HepG2 (cell line): ENCODE data around the gene RCC2. TPM values are rescaled to one million over a fixed set of nuclear protein-coding genes. Genes with fewer than 3 reads are reported as not detected.

Experiments used
- AGO2 ChIP-seq: fragments of 200-400 bp; formaldehyde crosslinking; optimal IDR thresholded peaks from 2 replicates; pipeline ENCODE3; 2017; ENCODE audit warnings: mild to moderate bottlenecking, low read depth, low read length, moderate library complexity
- FLYWCH1 ChIP-seq: sonication (generic); formaldehyde crosslinking; IDR thresholded peaks from 2 replicates; pipeline ENCODE4 v1.8.1; 2023; ENCODE audit warnings: mild to moderate bottlenecking, missing genetic modification reagents
- KDM2A ChIP-seq: sonication (generic); formaldehyde crosslinking; IDR thresholded peaks from 2 replicates; pipeline ENCODE4 v1.4.0; 2020; ENCODE audit warnings: low read depth, missing genetic modification reagents, borderline replicate concordance
- SAFB2 ChIP-seq: sonication (generic); formaldehyde crosslinking; IDR thresholded peaks from 2 replicates; pipeline ENCODE4 v1.5.1; 2020; ENCODE audit warnings: missing genetic modification reagents, low read depth, mild to moderate bottlenecking, borderline replicate concordance
- SAP130 ChIP-seq: IDR thresholded peaks from 2 replicates; pipeline ENCODE4 v1.6.1; 2016; ENCODE audit warnings: low read depth
- SOX13 ChIP-seq, 3 experiments: fragments of 450-650 bp in 1 of 3; sonication (generic) in 1 of 3; formaldehyde crosslinking in 1 of 3; IDR thresholded peaks in 2 of 3; conservative IDR thresholded peaks in 1 of 3; 2 replicates each; pipeline versions ENCODE4 v1.5.0 to v1.6.1; 2016 to 2020; ENCODE audit warnings: antibody characterized with exemption in 1 of 3, mild to moderate bottlenecking in 1 of 3, missing compliant biosample characterization in 1 of 3, missing genetic modification reagents in 1 of 3, moderate library complexity in 1 of 3
- THAP11 ChIP-seq: IDR thresholded peaks from 2 replicates; pipeline ENCODE4 v1.6.1; 2016; ENCODE audit warnings: missing biosample characterization, missing genetic modification reagents
- ZFY ChIP-seq: sonication (generic); formaldehyde crosslinking; IDR thresholded peaks from 2 replicates; pipeline ENCODE4 v1.4.0; 2020; ENCODE audit warnings: missing genetic modification reagents
- ZNF235 ChIP-seq: sonication (generic); formaldehyde crosslinking; IDR thresholded peaks from 2 replicates; pipeline ENCODE4 v1.8.1; 2023; ENCODE audit warnings: mild to moderate bottlenecking, missing genetic modification reagents, borderline replicate concordance
- ZNF646 ChIP-seq: sonication (generic); formaldehyde crosslinking; IDR thresholded peaks from 2 replicates; pipeline ENCODE4 v1.9.0; 2021; ENCODE audit warnings: mild to moderate bottlenecking, missing genetic modification reagents
- ZNF746 ChIP-seq: sonication (generic); formaldehyde crosslinking; IDR thresholded peaks from 2 replicates; pipeline ENCODE4 v1.8.0; 2022; ENCODE audit warnings: mild to moderate bottlenecking, missing genetic modification reagents
- ZNF773 ChIP-seq: sonication (generic); formaldehyde crosslinking; IDR thresholded peaks from 2 replicates; pipeline ENCODE4 v1.4.0; 2020; ENCODE audit warnings: missing genetic modification reagents, borderline replicate concordance
- polyA plus RNA-seq, 8 experiments: library from polyadenylated mRNA; depleted of rRNA in 3 of 8; stranded (reverse) in 7 of 8; unstranded in 1 of 8; fragments of >200 nt; fragmentation: Illumina TruSeq in 4 of 8; extraction: Trizol in 4 of 8; gene quantifications; 2 replicates each; pipeline versions ENCODE4 v1.2.1 to v1.2.3, GENCODE V29; 2011 to 2016; ENCODE audit warnings: low read depth in 4 of 8, missing spikeins in 1 of 8, mixed read lengths in 1 of 8; ENCODE audit not compliant: insufficient read depth in 1 of 8
- total RNA-seq, 5 experiments: library from RNA; depleted of rRNA; stranded (reverse); fragments of >200 nt; fragmentation: Illumina TruSeq; extraction: Trizol; gene quantifications; 2 replicates each; pipeline ENCODE4 v1.2.3, GENCODE V29; 2016; ENCODE audit warnings: low read depth in 1 of 5
- TF ChIP-seq, protein P1 (sequence below): sonication (generic); formaldehyde crosslinking; IDR thresholded peaks from 2 replicates; pipeline ENCODE4 v1.4.0; 2020; ENCODE audit warnings: missing genetic modification reagents
- TF ChIP-seq, protein P2 (sequence below): sonication (generic); formaldehyde crosslinking; IDR thresholded peaks from 2 replicates; pipeline ENCODE4 v1.4.0; 2020; ENCODE audit warnings: missing genetic modification reagents

RCC2 gene
- total and polyA plus RNA-seq, 2 of the 13 experiments (the other 11 are each of a cell fraction or from before 2014, with no cell fraction given), result 20.5 to 55.8 TPM

GRCh38 chr1:17438318-17439249 is 893 bp downstream of the RCC2 start (continued):
- 0 out of 2 replicates have a peak, but pooled peaks have one; percentile 18 for TF ChIP-seq THAP11 (CRISPR knock-in tag)
- TF ChIP-seq FLYWCH1, result no peak
- no peak for TF ChIP-seq SAFB2 (CRISPR knock-in tag)
- TF ChIP-seq ZNF773 (CRISPR knock-in tag), result peak; percentile 29; the same call in 1 of the 2 replicates
- peak; percentile 34; the same call in 1 of the 2 replicates for TF ChIP-seq SAP130 (CRISPR knock-in tag)
- peak; percentile 74 for TF ChIP-seq ZNF746 (CRISPR knock-in tag)
- TF ChIP-seq SOX13 (IDR thresholded peaks at IDR 0.05), result no peak
- TF ChIP-seq SOX13 (CRISPR knock-in tag; conservative IDR thresholded peaks at IDR 0.05 in 1 of 2, IDR thresholded peaks at IDR 0.05 in 1 of 2), result 0 out of 4 replicates have a peak, but pooled peaks of 1 of the 2 experiments have one; percentile 4
- peak; percentile 60; the same call in 1 of the 2 replicates for TF ChIP-seq ZFY (CRISPR knock-in tag)
- 0 out of 2 replicates have a peak, but pooled peaks have one; percentile 62 for TF ChIP-seq ZNF235 (CRISPR knock-in tag)
- TF ChIP-seq, protein P1, sequence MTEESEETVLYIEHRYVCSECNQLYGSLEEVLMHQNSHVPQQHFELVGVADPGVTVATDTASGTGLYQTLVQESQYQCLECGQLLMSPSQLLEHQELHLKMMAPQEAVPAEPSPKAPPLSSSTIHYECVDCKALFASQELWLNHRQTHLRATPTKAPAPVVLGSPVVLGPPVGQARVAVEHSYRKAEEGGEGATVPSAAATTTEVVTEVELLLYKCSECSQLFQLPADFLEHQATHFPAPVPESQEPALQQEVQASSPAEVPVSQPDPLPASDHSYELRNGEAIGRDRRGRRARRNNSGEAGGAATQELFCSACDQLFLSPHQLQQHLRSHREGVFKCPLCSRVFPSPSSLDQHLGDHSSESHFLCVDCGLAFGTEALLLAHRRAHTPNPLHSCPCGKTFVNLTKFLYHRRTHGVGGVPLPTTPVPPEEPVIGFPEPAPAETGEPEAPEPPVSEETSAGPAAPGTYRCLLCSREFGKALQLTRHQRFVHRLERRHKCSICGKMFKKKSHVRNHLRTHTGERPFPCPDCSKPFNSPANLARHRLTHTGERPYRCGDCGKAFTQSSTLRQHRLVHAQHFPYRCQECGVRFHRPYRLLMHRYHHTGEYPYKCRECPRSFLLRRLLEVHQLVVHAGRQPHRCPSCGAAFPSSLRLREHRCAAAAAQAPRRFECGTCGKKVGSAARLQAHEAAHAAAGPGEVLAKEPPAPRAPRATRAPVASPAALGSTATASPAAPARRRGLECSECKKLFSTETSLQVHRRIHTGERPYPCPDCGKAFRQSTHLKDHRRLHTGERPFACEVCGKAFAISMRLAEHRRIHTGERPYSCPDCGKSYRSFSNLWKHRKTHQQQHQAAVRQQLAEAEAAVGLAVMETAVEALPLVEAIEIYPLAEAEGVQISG (CRISPR knock-in tag), result peak; percentile 77
- TF ChIP-seq ZNF646, result no peak
- TF ChIP-seq AGO2, result peak; percentile 64
- TF ChIP-seq, protein P2, sequence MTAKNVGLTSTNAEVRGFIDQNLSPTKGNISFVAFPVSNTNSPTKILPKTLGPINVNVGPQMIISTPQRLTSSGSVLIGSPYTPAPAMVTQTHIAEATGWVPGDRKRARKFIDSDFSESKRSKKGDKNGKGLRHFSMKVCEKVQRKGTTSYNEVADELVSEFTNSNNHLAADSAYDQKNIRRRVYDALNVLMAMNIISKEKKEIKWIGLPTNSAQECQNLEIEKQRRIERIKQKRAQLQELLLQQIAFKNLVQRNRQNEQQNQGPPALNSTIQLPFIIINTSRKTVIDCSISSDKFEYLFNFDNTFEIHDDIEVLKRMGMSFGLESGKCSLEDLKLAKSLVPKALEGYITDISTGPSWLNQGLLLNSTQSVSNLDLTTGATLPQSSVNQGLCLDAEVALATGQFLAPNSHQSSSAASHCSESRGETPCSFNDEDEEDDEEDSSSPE (CRISPR knock-in tag), result 0 out of 2 replicates have a peak, but pooled peaks have one; percentile 14
- peak; percentile 66; the same call in 1 of the 2 replicates for TF ChIP-seq KDM2A (CRISPR knock-in tag)
